ENCODE measurements around the gene RYR1. TPM values are rescaled to one million over a fixed set of nuclear protein-coding genes. Genes with fewer than 3 reads are reported as not detected.
A peak's percentile ranks its signal among the peaks of the same experiment; 100 is the strongest.

Gene RYR1
- total and polyA plus RNA-seq, 8 donors = 1.5 to 5.8 (median 3.6) TPM

DNA sequence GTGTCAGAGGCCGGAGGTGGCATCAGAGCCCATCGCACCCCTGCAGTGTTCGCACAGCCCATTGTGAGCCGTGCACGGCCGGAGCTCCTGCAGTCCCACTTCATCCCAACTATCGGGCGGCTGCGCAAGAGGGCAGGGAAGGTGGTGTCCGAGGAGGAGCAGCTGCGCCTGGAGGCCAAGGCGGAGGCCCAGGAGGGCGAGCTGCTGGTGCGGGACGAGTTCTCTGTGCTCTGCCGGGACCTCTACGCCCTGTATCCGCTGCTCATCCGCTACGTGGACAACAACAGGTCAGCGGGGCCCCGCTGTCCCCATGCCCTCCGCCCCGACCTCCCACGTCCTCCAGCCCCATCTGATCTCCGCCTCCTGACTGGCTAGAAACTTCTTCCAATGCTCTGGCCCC is 85.7 kb downstream of the RYR1 start:
- Histone ChIP-seq H3K27me3 (peaks cover 0 to 9% of the 10 kb centered on the region in 2 donors), H3K27ac (no peak overlapping the region), H3K4me1 (peaks cover 0 to 5% of the 10 kb centered on the region in 2 donors), H3K36me3 (no peaks in the 10 kb centered on the region), H3K4me3 (no peak overlapping the region), H3K9me3 (no peaks in the 10 kb centered on the region)
- intact Hi-C loops (cut with DNase I) = no loop called here
- no peak for TF ChIP-seq CTCF (IDR thresholded peaks at IDR 0.05)
- DNase-seq = peak in 1 of 4 donors; percentile 70
- ATAC-seq = no peak

GRCh38 chr19:38519988-38520387 is 86.5 kb downstream of the RYR1 start:
- H3K27ac ChIP-seq = no peak overlapping the region
- TF ChIP-seq CTCF (IDR thresholded peaks at IDR 0.05) = no peak
- DNase-seq (peak in 1 of 4 donors; percentile 1), ATAC-seq (no peak)
- H3K36me3 ChIP-seq = no peaks in the 10 kb centered on the region
- intact Hi-C loops (cut with DNase I) = no loop called here
- H3K4me1 ChIP-seq = peaks cover 0 to 3% of the 10 kb centered on the region in 2 donors
- H3K9me3 ChIP-seq = no peaks in the 10 kb centered on the region
- peaks cover 0 to 6% of the 10 kb centered on the region in 2 donors for H3K27me3 ChIP-seq
- no peak overlapping the region for H3K4me3 ChIP-seq

DNA sequence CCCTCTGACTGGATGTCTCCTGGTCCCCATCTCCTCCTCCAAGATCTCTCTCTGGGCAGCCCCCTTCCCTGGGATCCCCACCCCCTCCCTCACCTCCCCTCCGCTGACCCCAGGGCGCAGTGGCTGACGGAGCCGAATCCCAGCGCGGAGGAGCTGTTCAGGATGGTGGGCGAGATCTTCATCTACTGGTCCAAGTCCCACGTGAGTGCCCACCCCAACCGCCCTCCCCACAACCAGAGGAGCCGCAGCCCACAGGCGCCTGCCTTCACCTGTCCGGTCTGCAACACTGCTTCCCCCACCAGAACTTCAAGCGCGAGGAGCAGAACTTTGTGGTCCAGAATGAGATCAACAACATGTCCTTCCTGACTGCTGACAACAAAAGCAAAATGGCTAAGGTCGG is 89.4 kb downstream of the RYR1 start:
- Histone ChIP-seq H3K36me3 (no peaks in the 10 kb centered on the region), H3K27ac (no peak overlapping the region), H3K4me3 (no peak overlapping the region), H3K9me3 (no peaks in the 10 kb centered on the region), H3K4me1 (no peaks in the 10 kb centered on the region), H3K27me3 (peaks cover 0 to 4% of the 10 kb centered on the region in 2 donors)
- ATAC-seq (no peak), DNase-seq (peak in 1 of 4 donors; percentile 61)
- intact Hi-C loops (cut with DNase I) = no loop called here
- no peak for TF ChIP-seq CTCF (IDR thresholded peaks at IDR 0.05)

GRCh38 chr19:38523319-38523718 is 89.8 kb downstream of the RYR1 start:
- intact Hi-C loops (cut with DNase I) = no loop called here
- DNase-seq (no peak), ATAC-seq (no peak)

GRCh38 chr19:38524369-38524768 is 90.9 kb downstream of the RYR1 start:
- DNase-seq (peak in 1 of 4 donors; percentile 59), ATAC-seq (no peak)
- H3K9me3 ChIP-seq = no peaks in the 10 kb centered on the region
- no peaks in the 10 kb centered on the region for H3K4me1 ChIP-seq
- no peak overlapping the region for H3K4me3 ChIP-seq
- peaks cover 0 to 18% of the 10 kb centered on the region in 2 donors for H3K27me3 ChIP-seq
- no peak overlapping the region for H3K27ac ChIP-seq
- TF ChIP-seq CTCF (IDR thresholded peaks at IDR 0.05) = no peak
- H3K36me3 ChIP-seq = no peaks in the 10 kb centered on the region
- intact Hi-C loops (cut with DNase I) = no loop called here

More at GRCh38 chr19:38523319-38523718, 89.8 kb downstream of the RYR1 start:
- no peak for TF ChIP-seq CTCF (IDR thresholded peaks at IDR 0.05)
- no peaks in the 10 kb centered on the region for H3K36me3 ChIP-seq
- no peak overlapping the region for H3K27ac ChIP-seq
- no peaks in the 10 kb centered on the region for H3K9me3 ChIP-seq
- H3K4me1 ChIP-seq = no peaks in the 10 kb centered on the region
- H3K27me3 ChIP-seq = peaks cover 0 to 8% of the 10 kb centered on the region in 2 donors
- H3K4me3 ChIP-seq = no peak overlapping the region

All from left lung (tissue), 10 donors.